Endothelial cell of umbilical vein (primary cell): ENCODE results near the gene DENND1A.

Experiments used
- FOS ChIP-seq: IDR thresholded peaks from 2 replicates; pipeline ENCODE4 v1.6.1; 2011; ENCODE audit warnings: mild to moderate bottlenecking, low read length, moderate library complexity, borderline replicate concordance; ENCODE audit not compliant: insufficient read depth
- JUN ChIP-seq: IDR thresholded peaks from 2 replicates; pipeline ENCODE4 v1.6.1; 2011; ENCODE audit warnings: borderline replicate concordance, low read depth; ENCODE audit not compliant: insufficient read length, insufficient read depth
- MYC ChIP-seq: IDR thresholded peaks from one replicate; pipeline ENCODE4 v1.6.1; 2011; ENCODE audit warnings: mild to moderate bottlenecking, low read depth, low read length
- POLR2A ChIP-seq: IDR thresholded peaks from 2 replicates; pipeline ENCODE4 v1.6.1; 2012; ENCODE audit warnings: low read depth, mild to moderate bottlenecking, control low read depth, low read length
- POLR2AphosphoS5 ChIP-seq: IDR thresholded peaks from 2 replicates; pipeline ENCODE4 v1.6.1; 2012; ENCODE audit warnings: low read depth, mild to moderate bottlenecking, control low read depth, low read length, moderate library complexity; ENCODE audit not compliant: insufficient read depth
- TF ChIP-seq, protein P1 (sequence below), 2 donors: IDR thresholded peaks; 1 replicate in 1 of 2; 2 replicates in 1 of 2; pipeline ENCODE4 v1.5.1; 2011; ENCODE audit warnings: low read length in 2 of 2, mild to moderate bottlenecking in 2 of 2, moderate library complexity in 2 of 2, control low read depth in 1 of 2, inconsistent platforms in 1 of 2, low read depth in 1 of 2; ENCODE audit not compliant: insufficient read depth in 1 of 2; ENCODE audit errors: extremely low read depth in 1 of 2

- TF ChIP-seq MYC (no peak), POLR2A (no peak), POLR2AphosphoS5 (no peak), FOS (no peak), JUN (no peak)
- TF ChIP-seq, protein P1, sequence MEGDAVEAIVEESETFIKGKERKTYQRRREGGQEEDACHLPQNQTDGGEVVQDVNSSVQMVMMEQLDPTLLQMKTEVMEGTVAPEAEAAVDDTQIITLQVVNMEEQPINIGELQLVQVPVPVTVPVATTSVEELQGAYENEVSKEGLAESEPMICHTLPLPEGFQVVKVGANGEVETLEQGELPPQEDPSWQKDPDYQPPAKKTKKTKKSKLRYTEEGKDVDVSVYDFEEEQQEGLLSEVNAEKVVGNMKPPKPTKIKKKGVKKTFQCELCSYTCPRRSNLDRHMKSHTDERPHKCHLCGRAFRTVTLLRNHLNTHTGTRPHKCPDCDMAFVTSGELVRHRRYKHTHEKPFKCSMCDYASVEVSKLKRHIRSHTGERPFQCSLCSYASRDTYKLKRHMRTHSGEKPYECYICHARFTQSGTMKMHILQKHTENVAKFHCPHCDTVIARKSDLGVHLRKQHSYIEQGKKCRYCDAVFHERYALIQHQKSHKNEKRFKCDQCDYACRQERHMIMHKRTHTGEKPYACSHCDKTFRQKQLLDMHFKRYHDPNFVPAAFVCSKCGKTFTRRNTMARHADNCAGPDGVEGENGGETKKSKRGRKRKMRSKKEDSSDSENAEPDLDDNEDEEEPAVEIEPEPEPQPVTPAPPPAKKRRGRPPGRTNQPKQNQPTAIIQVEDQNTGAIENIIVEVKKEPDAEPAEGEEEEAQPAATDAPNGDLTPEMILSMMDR (IDR thresholded peaks at IDR 0.05; ENCODE audit: extremely low read depth in 1 of 2, insufficient read depth in 1 of 2, low read depth in 1 of 2, low read length in 2 of 2), result no peak
These were observed 345.4 kb downstream of the DENND1A start for GRCh38 chr9:123584202-123585176.
